PFSK-1 (cell line): Measurements from ENCODE around the gene ZDHHC1.

ENCODE experiments used
- FOXP2 ChIP-seq: optimal IDR thresholded peaks from 2 replicates; pipeline ENCODE3; 2011; ENCODE audit warnings: borderline replicate concordance, control low read depth, inconsistent platforms; ENCODE audit not compliant: insufficient read depth; ENCODE audit errors: extremely low read length, extremely low read depth
- POLR2AphosphoS5 ChIP-seq: IDR thresholded peaks from 2 replicates; pipeline ENCODE4 v1.6.1; 2012; ENCODE audit warnings: low read depth, mild to moderate bottlenecking, control low read depth, low read length, moderate library complexity
- SIN3A ChIP-seq: IDR thresholded peaks from 2 replicates; pipeline ENCODE4 v1.6.1; 2012; ENCODE audit warnings: mild to moderate bottlenecking, low read length, moderate library complexity, borderline replicate concordance; ENCODE audit not compliant: insufficient read depth
- TAF1 ChIP-seq: IDR thresholded peaks from 2 replicates; pipeline ENCODE4 v1.6.1; 2012; ENCODE audit warnings: low read length, control low read depth, borderline replicate concordance; ENCODE audit not compliant: insufficient read depth
- TF ChIP-seq, protein P1 (sequence below), 2 experiments: IDR thresholded peaks; 2 replicates each; pipeline versions ENCODE4 v1.6.1 to v1.8.0; 2011 to 2012; ENCODE audit warnings: low read depth in 2 of 2, low read length in 2 of 2, control low read depth in 1 of 2, inconsistent platforms in 1 of 2, mild to moderate bottlenecking in 1 of 2, moderate library complexity in 1 of 2; ENCODE audit not compliant: insufficient read depth in 1 of 2

DNA sequence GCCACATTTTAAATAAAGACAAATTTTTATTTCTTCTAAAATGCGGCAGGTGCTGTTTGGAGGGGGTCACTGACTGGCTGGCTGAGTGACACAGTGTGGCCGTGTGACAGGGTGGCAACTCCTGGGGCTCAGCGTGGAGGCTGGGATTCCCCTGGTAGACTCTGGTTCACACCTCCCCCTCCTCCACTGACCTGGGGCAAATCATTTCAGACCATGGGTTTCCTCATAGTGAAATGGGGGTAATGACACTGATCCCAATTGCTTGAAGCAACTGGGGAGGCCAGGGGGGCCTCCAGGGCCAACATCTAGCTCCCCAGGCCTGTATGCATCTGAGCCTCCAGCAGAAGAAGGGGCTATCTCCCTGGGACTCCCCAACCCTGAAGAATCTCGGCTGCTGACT, 21.2 kb upstream of the ZDHHC1 start:
- TF ChIP-seq POLR2AphosphoS5 (no peak), TAF1 (no peak), SIN3A (no peak), FOXP2 (no peak)
- TF ChIP-seq, protein P1, sequence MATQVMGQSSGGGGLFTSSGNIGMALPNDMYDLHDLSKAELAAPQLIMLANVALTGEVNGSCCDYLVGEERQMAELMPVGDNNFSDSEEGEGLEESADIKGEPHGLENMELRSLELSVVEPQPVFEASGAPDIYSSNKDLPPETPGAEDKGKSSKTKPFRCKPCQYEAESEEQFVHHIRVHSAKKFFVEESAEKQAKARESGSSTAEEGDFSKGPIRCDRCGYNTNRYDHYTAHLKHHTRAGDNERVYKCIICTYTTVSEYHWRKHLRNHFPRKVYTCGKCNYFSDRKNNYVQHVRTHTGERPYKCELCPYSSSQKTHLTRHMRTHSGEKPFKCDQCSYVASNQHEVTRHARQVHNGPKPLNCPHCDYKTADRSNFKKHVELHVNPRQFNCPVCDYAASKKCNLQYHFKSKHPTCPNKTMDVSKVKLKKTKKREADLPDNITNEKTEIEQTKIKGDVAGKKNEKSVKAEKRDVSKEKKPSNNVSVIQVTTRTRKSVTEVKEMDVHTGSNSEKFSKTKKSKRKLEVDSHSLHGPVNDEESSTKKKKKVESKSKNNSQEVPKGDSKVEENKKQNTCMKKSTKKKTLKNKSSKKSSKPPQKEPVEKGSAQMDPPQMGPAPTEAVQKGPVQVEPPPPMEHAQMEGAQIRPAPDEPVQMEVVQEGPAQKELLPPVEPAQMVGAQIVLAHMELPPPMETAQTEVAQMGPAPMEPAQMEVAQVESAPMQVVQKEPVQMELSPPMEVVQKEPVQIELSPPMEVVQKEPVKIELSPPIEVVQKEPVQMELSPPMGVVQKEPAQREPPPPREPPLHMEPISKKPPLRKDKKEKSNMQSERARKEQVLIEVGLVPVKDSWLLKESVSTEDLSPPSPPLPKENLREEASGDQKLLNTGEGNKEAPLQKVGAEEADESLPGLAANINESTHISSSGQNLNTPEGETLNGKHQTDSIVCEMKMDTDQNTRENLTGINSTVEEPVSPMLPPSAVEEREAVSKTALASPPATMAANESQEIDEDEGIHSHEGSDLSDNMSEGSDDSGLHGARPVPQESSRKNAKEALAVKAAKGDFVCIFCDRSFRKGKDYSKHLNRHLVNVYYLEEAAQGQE (IDR thresholded peaks at IDR 0.05; ENCODE audit: insufficient read depth in 1 of 2, low read depth in 2 of 2, low read length in 2 of 2) = no peak
